Small intestine (tissue), 7 donors: Measurements from ENCODE around the gene SLC16A3. TPM values are rescaled to one million over a fixed set of nuclear protein-coding genes. Genes with fewer than 3 reads are reported as not detected.
"Not testable (repeated sequence)": the region's sequence is repeated elsewhere in the genome, so short reads cannot be mapped to it uniquely, and the experiment has no call there.

ENCODE experiments used
- DNase-seq, 2 donors: peaks; one replicate each; pipeline versions ENCODE4 v3.0.0 to v3.0.0-alpha.2; 2013
- FAIRE-seq: peaks from 2 replicates; lab custom pipeline; 2012; peaks lifted over from hg19 to GRCh38; lab: Jason Lieb, UNC
- H3K27ac ChIP-seq, 3 donors: one replicate each; pipeline ENCODE4 v1.5.1; 2013; ENCODE audit warnings: low read length in 2 of 3, mild to moderate bottlenecking in 2 of 3, control low read depth in 1 of 3, inconsistent platforms in 1 of 3, low read depth in 1 of 3, moderate library complexity in 1 of 3
- H3K27me3 ChIP-seq, 3 donors: one replicate each; pipeline ENCODE4 v1.6.1; 2013; ENCODE audit warnings: low read length in 3 of 3, inconsistent platforms in 1 of 3; ENCODE audit not compliant: control insufficient read depth in 3 of 3, insufficient read depth in 3 of 3
- H3K36me3 ChIP-seq, 3 donors: one replicate each; pipeline ENCODE4 v1.6.1; 2013; ENCODE audit warnings: low read length in 3 of 3, inconsistent platforms in 1 of 3, low read depth in 1 of 3, mild to moderate bottlenecking in 1 of 3, moderate library complexity in 1 of 3; ENCODE audit not compliant: control insufficient read depth in 3 of 3, insufficient read depth in 2 of 3
- H3K4me1 ChIP-seq, 3 donors: one replicate each; pipeline ENCODE4 v1.6.1; 2013; ENCODE audit warnings: low read length in 2 of 3, inconsistent platforms in 1 of 3, low read depth in 1 of 3, mild to moderate bottlenecking in 1 of 3, moderate library complexity in 1 of 3; ENCODE audit not compliant: control insufficient read depth in 3 of 3, insufficient read depth in 2 of 3
- H3K4me3 ChIP-seq, 3 donors: one replicate each; pipeline ENCODE4 v1.5.1; 2013; ENCODE audit warnings: low read length in 3 of 3, control low read depth in 1 of 3, inconsistent platforms in 1 of 3, low read depth in 1 of 3, mild to moderate bottlenecking in 1 of 3, moderate library complexity in 1 of 3
- H3K9me3 ChIP-seq, 2 donors: one replicate each; pipeline ENCODE4 v1.6.1; 2013; ENCODE audit warnings: low read depth in 1 of 2, low read length in 1 of 2; ENCODE audit not compliant: control insufficient read depth in 2 of 2, insufficient read depth in 1 of 2
- WGBS, 3 donors: extraction: QIAGEN DNeasy Blood & Tissue Kit; methylation state at CpG; one replicate each; pipeline ENCODE4 v1.1.7; 2013; 5-methylcytosine and 5-hydroxymethylcytosine counted together
- polyA plus RNA-seq, 4 donors: library from polyadenylated mRNA; stranded (reverse) in 3 of 4; unstranded in 1 of 4; fragments of 200-250 nt in 3 of 4; fragments of 120-200 nt in 1 of 4; gene quantifications; one replicate each; pipeline versions ENCODE4 v1.2.1 to v1.2.3, GENCODE V29; 2013
- donor health status: healthy with polysubstance abuse.
- donor health status: control.
- donor health status: control.
- donor health status: Bipolar disorder and iron deficiency.
- donor health status: healthy.

Gene SLC16A3
- polyA plus RNA-seq, 4 donors = 5.4 to 33.2 (median 14.5) TPM

- Histone ChIP-seq H3K4me1 (peaks cover 0 to 22% (median 2%) of the 10 kb centered on the region in 3 donors), H3K36me3 (peaks cover 0 to 14% (median 0%) of the 10 kb centered on the region in 3 donors)
- 95 to 98% (median 95%) methylated on average over 11 of the region's 11 CpGs for WGBS, 3 donors
- DNase-seq, H3K27ac ChIP-seq, H3K4me3 ChIP-seq, H3K9me3 ChIP-seq, FAIRE-seq, H3K27me3 ChIP-seq: not testable (repeated sequence)
Observed at GRCh38 chr17:82210655-82211054, 18.2 kb upstream of the SLC16A3 start.

GRCh38 chr17:82212331-82213250 lies 16.3 kb upstream of the SLC16A3 start, which contains the start of gene CCDC57:
CCDC57 (minus strand) TSS chr17:82212842; CDS start chr17:82201944, 10,898 bp downstream.
- Histone ChIP-seq H3K9me3 (no peaks in the 10 kb centered on the region), H3K4me3 (peak within 1 kb of the TSS; percentile 70 to 92 (median 78)), H3K4me1 (peaks cover 0 to 11% (median 4%) of the 10 kb centered on the region in 3 donors), H3K27ac (peak within 1 kb of the TSS; percentile 3 to 81 (median 28)), H3K36me3 (peaks cover 0 to 4% (median 0%) of the 10 kb centered on the region in 3 donors), H3K27me3 (no peaks in the 10 kb centered on the region)
- FAIRE-seq (no peak), DNase-seq (peak; percentile 74 to 87)
- 1% methylated on average over 76 to 116 of the region's 116 CpGs for whole genome bisulfite sequencing, 3 donors

GRCh38 chr17:82213251-82214011 lies 15.4 kb upstream of the SLC16A3 start:
- Histone ChIP-seq H3K4me3 (peak overlapping the region; percentile 70 to 92 (median 78)), H3K27me3 (no peaks in the 10 kb centered on the region), H3K36me3 (no peaks in the 10 kb centered on the region), H3K9me3 (no peaks in the 10 kb centered on the region), H3K27ac (peak overlapping the region in 1 of 3 donors; percentile 81), H3K4me1 (peaks cover 0 to 11% (median 4%) of the 10 kb centered on the region in 3 donors)
- FAIRE-seq = no peak
- 9 to 10% (median 9%) methylated on average over 19 to 37 of the region's 37 CpGs for WGBS, 3 donors
- peak; percentile 16 to 57 for DNase-seq

GRCh38 chr17:82214012-82214628 lies 14.7 kb upstream of the SLC16A3 start:
- H3K36me3 ChIP-seq = no peaks in the 10 kb centered on the region
- no peaks in the 10 kb centered on the region for H3K27me3 ChIP-seq
- no peaks in the 10 kb centered on the region for H3K9me3 ChIP-seq
- no peak overlapping the region for H3K4me3 ChIP-seq
- 87 to 90% (median 90%) methylated on average over 11 of the region's 11 CpGs for WGBS, 3 donors
- DNase-seq (no peak), FAIRE-seq (no peak)
- H3K4me1 ChIP-seq = peaks cover 0 to 11% (median 4%) of the 10 kb centered on the region in 3 donors
- no peak overlapping the region for H3K27ac ChIP-seq

- Histone ChIP-seq H3K36me3 (no peaks in the 10 kb centered on the region), H3K4me1 (peaks cover 0 to 11% (median 4%) of the 10 kb centered on the region in 3 donors), H3K27me3 (no peaks in the 10 kb centered on the region), H3K9me3 (no peaks in the 10 kb centered on the region), H3K27ac (peak overlapping the region in 1 of 3 donors; percentile 77), H3K4me3 (no peak overlapping the region)
- DNase-seq (no peak), FAIRE-seq (no peak)
- WGBS, 3 donors = 74 to 76% (median 74%) methylated on average over 19 to 25 of the region's 25 CpGs
Observed at GRCh38 chr17:82215095-82215971, 13.5 kb upstream of the SLC16A3 start.

DNA sequence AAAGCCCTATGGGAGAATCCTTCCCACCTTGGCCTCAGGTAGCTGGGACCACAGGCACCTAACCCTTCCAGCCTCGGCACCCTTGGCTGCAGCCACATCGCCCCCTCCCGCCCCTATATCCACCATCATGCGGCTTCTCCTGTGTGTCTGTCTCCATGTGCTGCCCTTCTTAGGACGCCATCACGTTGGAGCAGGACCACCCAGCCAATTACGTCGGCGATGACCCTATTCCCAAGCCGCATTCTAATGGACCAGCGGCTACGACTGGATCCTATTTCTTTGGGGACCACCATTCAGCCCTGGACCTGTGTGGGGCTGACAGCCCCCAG lies 12.9 kb upstream of the SLC16A3 start:
- Histone ChIP-seq H3K9me3 (no peaks in the 10 kb centered on the region), H3K27me3 (no peaks in the 10 kb centered on the region), H3K36me3 (no peaks in the 10 kb centered on the region), H3K4me3 (no peak overlapping the region), H3K4me1 (peaks cover 0 to 11% (median 4%) of the 10 kb centered on the region in 3 donors), H3K27ac (peak overlapping the region in 1 of 3 donors; percentile 77)
- WGBS, 3 donors = 86 to 91% (median 90%) methylated on average over 12 of the region's 12 CpGs
- no peak for FAIRE-seq
- no peak for DNase-seq

DNA sequence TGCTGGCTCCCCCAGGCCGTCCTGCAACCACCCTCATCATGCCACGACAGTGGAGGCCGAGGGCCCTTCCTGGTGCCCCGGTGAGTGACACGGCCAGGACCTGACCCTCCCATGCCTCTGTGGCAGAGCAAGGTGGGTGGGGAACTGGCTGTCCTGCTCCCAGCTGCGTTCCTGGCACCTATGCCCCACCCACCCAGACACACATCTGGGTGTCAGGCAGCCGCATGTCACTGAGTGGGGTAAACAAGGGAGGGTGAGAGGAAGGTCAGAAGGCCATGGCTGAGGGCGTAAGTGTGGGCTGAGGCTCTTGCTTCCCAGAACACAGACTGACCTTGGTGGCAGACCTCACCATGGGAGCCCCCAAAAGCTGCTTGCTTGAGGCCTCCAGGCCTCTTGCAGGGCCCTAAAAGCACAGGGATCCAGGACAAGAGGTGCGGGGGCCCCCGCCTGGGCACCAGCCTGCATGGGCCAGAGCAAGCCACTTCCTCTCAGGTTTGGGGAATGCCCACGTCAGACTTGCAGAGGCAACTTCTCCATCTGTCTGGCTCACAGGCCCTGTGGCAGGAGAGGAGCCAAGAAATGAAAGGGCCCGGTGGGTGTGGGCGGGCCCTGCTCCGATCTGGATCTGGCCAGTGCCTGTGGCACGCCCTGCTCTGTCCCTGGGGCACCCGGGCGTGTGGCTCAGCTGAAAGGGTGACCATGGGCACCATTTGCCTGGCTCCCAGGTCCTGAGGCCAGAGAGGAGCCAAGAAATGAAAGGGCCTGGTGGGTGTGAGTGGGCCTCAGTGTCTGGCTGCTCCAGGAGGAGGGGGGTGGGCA lies 12.3 kb upstream of the SLC16A3 start:
- no peak for FAIRE-seq
- peak in 1 of 2 donors; percentile 46 for DNase-seq
- H3K4me3 ChIP-seq = no peak overlapping the region
- peak overlapping the region in 2 of 3 donors; percentile 16 to 77 for H3K27ac ChIP-seq
- H3K27me3 ChIP-seq = no peaks in the 10 kb centered on the region
- H3K9me3 ChIP-seq = no peaks in the 10 kb centered on the region
- no peaks in the 10 kb centered on the region for H3K36me3 ChIP-seq
- peaks cover 0 to 10% (median 4%) of the 10 kb centered on the region in 3 donors for H3K4me1 ChIP-seq
- WGBS, 3 donors = 25 to 42% (median 35%) methylated on average over 17 of the region's 17 CpGs
